ENCODE measurements around the gene AGT. TPM values are rescaled to one million over a fixed set of nuclear protein-coding genes. Genes with fewer than 3 reads are reported as not detected.

Gene AGT
- total and polyA plus RNA-seq, 2 experiments from 2014 or later = 0.11 TPM; not detected in 1

GRCh38 chr1:230708631-230709580, 5.0 kb downstream of the AGT start:
- DNase-seq (ENCODE audit: low spot score) = no peak
- Histone ChIP-seq H3K79me2 (replicated peaks; ENCODE audit: insufficient read depth) (no peaks in the 10 kb centered on the region), H4K20me1 (replicated peaks; ENCODE audit: insufficient read depth) (no peaks in the 10 kb centered on the region), H3K4me2 (no peak overlapping the region), H3K27ac (ENCODE audit: low read depth) (no peak overlapping the region), H3K36me3 (ENCODE audit: insufficient read depth) (no peaks in the 10 kb centered on the region), H3F3A (replicated peaks; ENCODE audit: low read depth) (no peaks in the 10 kb centered on the region), H3K27me3 (ENCODE audit: insufficient read depth) (no peaks in the 10 kb centered on the region), H3K4me3 (no peak overlapping the region), H3K9me2 (ENCODE audit: insufficient read depth) (no peaks in the 10 kb centered on the region), H3K4me1 (ENCODE audit: insufficient read depth) (no peaks in the 10 kb centered on the region), H2AFZ (no peak overlapping the region)
- Mint-ChIP-seq H3K27ac (no peak overlapping the region), H3K27me3 (ENCODE audit: insufficient read depth, low read depth, poor library complexity) (peaks cover 10% of the 10 kb centered on the region), H3K9me3 (no peaks in the 10 kb centered on the region), H3K36me3 (ENCODE audit: low read depth) (no peaks in the 10 kb centered on the region), H3K4me1 (peaks cover 8% of the 10 kb centered on the region), H3K4me3 (no peak overlapping the region)
- TF ChIP-seq CTCF (conservative IDR thresholded peaks at IDR 0.05; ENCODE audit: low read depth in 2 of 2) = no peak
- no peak for TF ChIP-seq ZNF331 (CRISPR knock-in tag; IDR thresholded peaks at IDR 0.05; ENCODE audit: low read depth)
- TF ChIP-seq EZH2phosphoT487 (IDR thresholded peaks at IDR 0.05; ENCODE audit: unreplicated experiment) = no peak
- no peak for TF ChIP-seq REST (IDR thresholded peaks at IDR 0.05; ENCODE audit: unreplicated experiment)
- TF ChIP-seq NANOG (IDR thresholded peaks at IDR 0.05; ENCODE audit: borderline replicate concordance) = no peak
- no peak for TF ChIP-seq JUNB (IDR thresholded peaks at IDR 0.05; ENCODE audit: unreplicated experiment)
- TF ChIP-seq ZNF114 (CRISPR knock-in tag; IDR thresholded peaks at IDR 0.05) = no peak
- TF ChIP-seq ZNF462 (CRISPR knock-in tag; IDR thresholded peaks at IDR 0.05) = no peak
- no peak for TF ChIP-seq POLR2AphosphoS5 (IDR thresholded peaks at IDR 0.05; ENCODE audit: low read depth)
- TF ChIP-seq CREB1 (CRISPR knock-in tag; IDR thresholded peaks at IDR 0.05; ENCODE audit: low read depth) = no peak
- TF ChIP-seq ETS1 (IDR thresholded peaks at IDR 0.05) = no peak
- no peak for ATAC-seq
